IMR-90 (cell line): Measurements from ENCODE around the gene ERMN. TPM values are rescaled to one million over a fixed set of nuclear protein-coding genes. Genes with fewer than 3 reads are reported as not detected.

Source experiments
- ATAC-seq: fragments of 200-7000 bp; cut with Tn5 transposase; 2 replicates; pipeline ENCODE4 v1.9.1; 2020; ENCODE audit warnings: low read depth, mild to moderate bottlenecking, moderate library complexity
- BruUV-seq: library from RNA; stranded (reverse); fragments of 400-500 nt; replicated peaks from 2 replicates; lab custom pipeline; 2021; lab: Mats Ljungman, UMichigan
- CTCF ChIA-PET: fragments of 300-600 bp; formaldehyde crosslinking; extraction: SDS; loops from one replicate; lab custom pipeline; 2021; ENCODE audit warnings: antibody characterized with exemption; lab: Yijun Ruan, JAX
- POLR2A ChIA-PET: fragments of 300-600 bp; sonication (Branson Sonifier 250); formaldehyde crosslinking; loops from one replicate; lab custom pipeline; 2022; ENCODE audit warnings: antibody characterized with exemption; ENCODE audit not compliant: unreplicated experiment; lab: Charles Lee
- DNase-seq: peaks from one replicate; pipeline ENCODE4 v3.0.0; 2013
- H2AFZ ChIP-seq: replicated peaks from 2 replicates; pipeline ENCODE3; 2013; ENCODE audit warnings: low read length, mild to moderate bottlenecking; ENCODE audit not compliant: poor library complexity
- H2AK5ac ChIP-seq: 2 replicates; pipeline ENCODE4 v1.6.1; 2013; ENCODE audit warnings: low read depth, low read length, inconsistent platforms
- H2AK9ac ChIP-seq: replicated peaks from 2 replicates; pipeline ENCODE3; 2013; ENCODE audit warnings: mild to moderate bottlenecking, low read depth, low read length, moderate library complexity; ENCODE audit not compliant: poor library complexity
- H2BK120ac ChIP-seq: 2 replicates; pipeline ENCODE4 v1.6.1; 2013; ENCODE audit warnings: low read depth, low read length, inconsistent platforms
- H2BK15ac ChIP-seq: 3 replicates; pipeline ENCODE4 v1.6.1; 2013; ENCODE audit warnings: low read depth, low read length, inconsistent platforms
- H2BK20ac ChIP-seq: 2 replicates; pipeline ENCODE4 v1.6.1; 2013; ENCODE audit warnings: low read depth, mild to moderate bottlenecking, inconsistent platforms, low read length, moderate library complexity
- H2BK5ac ChIP-seq: 2 replicates; pipeline ENCODE4 v1.6.1; 2013; ENCODE audit warnings: mild to moderate bottlenecking, low read depth, low read length, inconsistent platforms; ENCODE audit not compliant: poor library complexity, severe bottlenecking
- H3K14ac ChIP-seq: replicated peaks from 2 replicates; pipeline ENCODE4 v1.6.1; 2013; ENCODE audit warnings: low read depth, low read length, inconsistent platforms
- H3K18ac ChIP-seq: 2 replicates; pipeline ENCODE4 v1.6.1; 2013; ENCODE audit warnings: low read depth, low read length, control low read depth
- H3K23ac ChIP-seq: 2 replicates; pipeline ENCODE4 v1.6.1; 2013; ENCODE audit warnings: low read depth, low read length, inconsistent platforms
- H3K27ac ChIP-seq: 2 replicates; pipeline ENCODE4 v1.5.1; 2013; ENCODE audit warnings: mild to moderate bottlenecking, control low read depth, low read length; ENCODE audit not compliant: insufficient read depth
- H3K27me3 ChIP-seq: 2 replicates; pipeline ENCODE4 v1.6.1; 2013; ENCODE audit warnings: low read length; ENCODE audit not compliant: control insufficient read depth, insufficient read depth
- H3K36me3 ChIP-seq: 2 replicates; pipeline ENCODE4 v1.6.1; 2013; ENCODE audit warnings: low read length, mixed read lengths; ENCODE audit not compliant: control insufficient read depth, insufficient read depth
- H3K4ac ChIP-seq: 2 replicates; pipeline ENCODE4 v1.6.1; 2013; ENCODE audit warnings: low read depth, low read length, inconsistent platforms
- H3K4me1 ChIP-seq: 2 replicates; pipeline ENCODE4 v1.6.1; 2013; ENCODE audit warnings: low read length, mixed read lengths; ENCODE audit not compliant: control insufficient read depth, insufficient read depth
- H3K4me2 ChIP-seq: 2 replicates; pipeline ENCODE4 v1.6.1; 2013; ENCODE audit warnings: low read depth, mild to moderate bottlenecking, control low read depth, low read length, moderate library complexity
- H3K4me3 ChIP-seq: 2 replicates; pipeline ENCODE4 v1.5.1; 2013; ENCODE audit warnings: low read depth, mild to moderate bottlenecking, control low read depth, low read length, moderate library complexity; ENCODE audit not compliant: insufficient read depth
- H3K56ac ChIP-seq: 2 replicates; pipeline ENCODE4 v1.6.1; 2013; ENCODE audit warnings: low read length, inconsistent platforms; ENCODE audit not compliant: insufficient read depth; ENCODE audit errors: extremely low read depth
- H3K79me1 ChIP-seq, 2 experiments: 2 replicates each; pipeline ENCODE4 v1.6.1; 2013; ENCODE audit warnings: low read length in 2 of 2, inconsistent platforms in 1 of 2, low read depth in 1 of 2
- H3K9ac ChIP-seq: 2 replicates; pipeline ENCODE4 v1.6.1; 2013; ENCODE audit warnings: low read depth, low read length, control low read depth
- H3K9me1 ChIP-seq: 2 replicates; pipeline ENCODE4 v1.6.1; 2013; ENCODE audit warnings: low read length, inconsistent platforms; ENCODE audit not compliant: insufficient read depth
- H3K9me3 ChIP-seq: 2 replicates; pipeline ENCODE4 v1.6.1; 2013; ENCODE audit warnings: low read length; ENCODE audit not compliant: control insufficient read depth, insufficient read depth
- H4K20me1 ChIP-seq: 2 replicates; pipeline ENCODE4 v1.6.1; 2013; ENCODE audit warnings: low read length, inconsistent platforms; ENCODE audit not compliant: insufficient read depth
- H4K5ac ChIP-seq: 2 replicates; pipeline ENCODE4 v1.6.1; 2013; ENCODE audit warnings: mild to moderate bottlenecking, low read depth, low read length, control low read depth
- H4K8ac ChIP-seq, 2 experiments: 2 replicates each; pipeline ENCODE4 v1.6.1; 2013; ENCODE audit warnings: low read depth in 2 of 2, low read length in 2 of 2, control low read depth in 1 of 2, inconsistent platforms in 1 of 2
- H4K91ac ChIP-seq: 2 replicates; pipeline ENCODE4 v1.6.1; 2013; ENCODE audit warnings: low read depth, low read length, inconsistent platforms; ENCODE audit not compliant: insufficient read depth
- BHLHE40 ChIP-seq: fragments of 150-350 bp; IDR thresholded peaks from 2 replicates; pipeline ENCODE4 v1.6.1; 2016; ENCODE audit warnings: mild to moderate bottlenecking, low read depth, low read length
- CEBPB ChIP-seq: IDR thresholded peaks from 2 replicates; pipeline ENCODE4 v1.6.1; 2012; ENCODE audit warnings: low read depth, low read length, improper control_type of control experiment
- CHD1 ChIP-seq: IDR thresholded peaks from 2 replicates; pipeline ENCODE4 v1.6.1; 2012; ENCODE audit warnings: low read depth, low read length, improper control_type of control experiment
- CTCF ChIP-seq: conservative IDR thresholded peaks from 2 replicates; pipeline ENCODE4 v1.5.1; 2012; ENCODE audit warnings: mild to moderate bottlenecking, low read depth, low read length, improper control_type of control experiment
- ELK1 ChIP-seq: fragments of 150-350 bp; IDR thresholded peaks from 2 replicates; pipeline ENCODE4 v1.6.1; 2016; ENCODE audit warnings: low read depth, mild to moderate bottlenecking, low read length, moderate library complexity, borderline replicate concordance
- FOS ChIP-seq: fragments of 150-350 bp; IDR thresholded peaks from 2 replicates; pipeline ENCODE4 v1.6.1; 2016; ENCODE audit warnings: low read depth, low read length
- MAFK ChIP-seq: IDR thresholded peaks from 2 replicates; pipeline ENCODE4 v1.6.1; 2012; ENCODE audit warnings: low read depth, low read length, improper control_type of control experiment
- MAZ ChIP-seq: IDR thresholded peaks from 2 replicates; pipeline ENCODE4 v1.6.1; 2012; ENCODE audit warnings: low read depth, mild to moderate bottlenecking, low read length, improper control_type of control experiment, moderate library complexity, borderline replicate concordance
- MXI1 ChIP-seq: IDR thresholded peaks from 2 replicates; pipeline ENCODE4 v1.6.1; 2012; ENCODE audit warnings: low read depth, mild to moderate bottlenecking, low read length, moderate library complexity, borderline replicate concordance
- NFE2L2 ChIP-seq: fragments of 150-350 bp; IDR thresholded peaks from 2 replicates; pipeline ENCODE4 v1.6.1; 2016; ENCODE audit warnings: low read depth, mild to moderate bottlenecking, low read length
- POLR2A ChIP-seq: IDR thresholded peaks from 2 replicates; pipeline ENCODE4 v1.6.1; 2012; ENCODE audit warnings: mild to moderate bottlenecking, low read depth, low read length
- RAD21 ChIP-seq: IDR thresholded peaks from 2 replicates; pipeline ENCODE4 v1.6.1; 2012; ENCODE audit warnings: low read length, improper control_type of control experiment
- RCOR1 ChIP-seq: IDR thresholded peaks from 2 replicates; pipeline ENCODE4 v1.6.1; 2012; ENCODE audit warnings: mild to moderate bottlenecking, low read length, improper control_type of control experiment; ENCODE audit not compliant: insufficient replicate concordance
- RFX5 ChIP-seq: IDR thresholded peaks from 2 replicates; pipeline ENCODE4 v1.8.0; 2012; ENCODE audit warnings: low read depth, mild to moderate bottlenecking, low read length, moderate library complexity
- SMC3 ChIP-seq: fragments of 150-350 bp; IDR thresholded peaks from 2 replicates; pipeline ENCODE4 v1.6.1; 2016; ENCODE audit warnings: low read depth, mild to moderate bottlenecking, antibody characterized with exemption, low read length, moderate library complexity
- USF2 ChIP-seq: fragments of 150-350 bp; IDR thresholded peaks from 2 replicates; pipeline ENCODE4 v1.6.1; 2017; ENCODE audit warnings: mild to moderate bottlenecking, antibody characterized with exemption, low read length, low read depth
- WGBS, 2 experiments: methylation state at CpG; one replicate each; pipeline versions ENCODE4 v1.1.5 to v1.1.7; 2013; ENCODE audit warnings: missing lambda C conversion rate in 2 of 2; ENCODE audit not compliant: insufficient read length in 1 of 2; ENCODE audit errors: extremely low coverage in 2 of 2; 5-methylcytosine and 5-hydroxymethylcytosine counted together
- dilution Hi-C: fragments of 300-500 bp; cut with HindIII; formaldehyde crosslinking; loops from one replicate; pipeline ENCODE4 v1.14.3; 2018; ENCODE audit warnings: low sequenced_read_pairs; ENCODE audit not compliant: unreplicated experiment
- in situ Hi-C: fragments of 300-500 bp; cut with MboI; formaldehyde crosslinking; loops from 3 replicates; pipeline ENCODE4 v1.14.3; 2019; ENCODE audit warnings: low sequenced_read_pairs, inconsistent platforms, mixed read lengths
- intact Hi-C: fragments of 100-400 bp; cut with micrococcal nuclease; formaldehyde crosslinking; loops from 2 replicates; pipeline ENCODE4 v1.10.0; 2022
- polyA plus RNA-seq, 3 experiments: library from polyadenylated mRNA; depleted of rRNA; stranded (reverse); fragments of >200 nt; gene quantifications; 2 replicates each; pipeline ENCODE4 v1.2.3, GENCODE V29; 2012; ENCODE audit warnings: low replicate concordance in 1 of 3
- total RNA-seq: library from RNA; depleted of rRNA; stranded (reverse); fragments of >200 nt; gene quantifications from 2 replicates; pipeline ENCODE4 v1.2.3, GENCODE V29; 2012

Gene ERMN
- total and polyA plus RNA-seq, 2 of the 4 experiments (the other 2 are of a cell fraction): not detected

- no peak overlapping the region for H3K9ac ChIP-seq
- peaks cover 6% of the 10 kb centered on the region; the same call in 1 of the 2 replicates for H3K9me1 ChIP-seq
- DNase-seq (no peak), ATAC-seq (no peak)
- no peak overlapping the region for H3K18ac ChIP-seq
- no peak overlapping the region for H2AK5ac ChIP-seq
- no peak overlapping the region for H4K8ac ChIP-seq
- no peak overlapping the region for H2AK9ac ChIP-seq
- H3K27me3 ChIP-seq: no peaks in the 10 kb centered on the region
- no peak overlapping the region for H3K23ac ChIP-seq
- no peak overlapping the region for H3K27ac ChIP-seq
- H3K4me1 ChIP-seq: peaks cover 4% of the 10 kb centered on the region
- no TSS peak for BruUV-seq
- H3K36me3 ChIP-seq: peaks cover 3% of the 10 kb centered on the region
- in situ Hi-C loops (no loop called here), dilution Hi-C loops (no loop called here), intact Hi-C loops (no loop called here)
- 100% methylated on average over 1 of the region's 2 CpGs; no CpG with 5 or more reads in 1 of the 2 experiments for WGBS, 2 experiments
- ChIA-PET POLR2A (no interaction called here), CTCF (interaction anchor here (0.6 kb wide), 1 partner anchor 778 kb away, joined by 3 read pairs; no protein-coding TSS in a partner anchor)
- H3K4ac ChIP-seq: no peak overlapping the region
- H2AFZ ChIP-seq: no peak overlapping the region
- H2BK120ac ChIP-seq: no peak overlapping the region
- no peak overlapping the region for H3K56ac ChIP-seq
- H3K79me1 ChIP-seq: peaks cover 22 to 40% of the 10 kb centered on the region in 2 experiments
- no peak overlapping the region for H2BK15ac ChIP-seq
- no peak overlapping the region for H3K4me2 ChIP-seq
- no peaks in the 10 kb centered on the region for H4K20me1 ChIP-seq
- H2BK5ac ChIP-seq: no peak overlapping the region
- no peaks in the 10 kb centered on the region for H3K9me3 ChIP-seq
- H2BK20ac ChIP-seq: no peak overlapping the region
- H3K14ac ChIP-seq: no peak overlapping the region
- no peak overlapping the region for H3K4me3 ChIP-seq
- no peak overlapping the region for H4K91ac ChIP-seq
- no peak for TF ChIP-seq CHD1
- no peak for TF ChIP-seq CTCF
- TF ChIP-seq BHLHE40: no peak
- no peak for TF ChIP-seq RCOR1
- TF ChIP-seq MXI1: no peak
- no peak for TF ChIP-seq CEBPB
- TF ChIP-seq NFE2L2: no peak
- no peak for TF ChIP-seq POLR2A
- TF ChIP-seq ELK1: no peak
- no peak for TF ChIP-seq FOS
- TF ChIP-seq SMC3: no peak
- no peak for TF ChIP-seq USF2
- TF ChIP-seq MAFK: no peak
- TF ChIP-seq MAZ: no peak
- no peak for TF ChIP-seq RAD21
- TF ChIP-seq RFX5: no peak
- no peak overlapping the region for H4K5ac ChIP-seq
Observed at GRCh38 chr2:157269922-157270321, 55.7 kb downstream of the ERMN start.
